GM11168 (cell line): ENCODE measurements around the gene HLA-DRA.

ENCODE experiments used
- in situ Hi-C: fragments of 300-500 bp; cut with MboI; formaldehyde crosslinking; loops from one replicate; pipeline ENCODE4 v1.12.0; 2022; ENCODE audit warnings: low sequenced_read_pairs; ENCODE audit not compliant: unreplicated experiment

HLA-DRA gene

DNA sequence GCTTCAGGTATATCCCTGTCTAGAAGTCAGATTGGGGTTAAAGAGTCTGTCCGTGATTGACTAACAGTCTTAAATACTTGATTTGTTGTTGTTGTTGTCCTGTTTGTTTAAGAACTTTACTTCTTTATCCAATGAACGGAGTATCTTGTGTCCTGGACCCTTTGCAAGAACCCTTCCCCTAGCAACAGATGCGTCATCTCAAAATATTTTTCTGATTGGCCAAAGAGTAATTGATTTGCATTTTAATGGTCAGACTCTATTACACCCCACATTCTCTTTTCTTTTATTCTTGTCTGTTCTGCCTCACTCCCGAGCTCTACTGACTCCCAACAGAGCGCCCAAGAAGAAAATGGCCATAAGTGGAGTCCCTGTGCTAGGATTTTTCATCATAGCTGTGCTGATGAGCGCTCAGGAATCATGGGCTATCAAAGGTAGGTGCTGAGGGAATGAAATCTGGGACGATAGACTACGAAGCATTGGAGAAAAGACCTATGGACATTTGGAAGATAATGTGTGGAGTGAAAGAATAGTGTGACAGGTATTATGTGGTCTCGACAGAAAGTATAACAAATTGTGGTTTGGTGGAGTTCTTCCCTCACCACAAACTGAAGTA, at the start of gene HLA-DRA:
HLA-DRA (plus strand) TSS at position 286 of the 613 bp plus-strand sequence; CDS start at position 350, 64 bp downstream.
- in situ Hi-C loops = loop anchor here (5.0 kb wide), 1 partner anchor 148 kb away; the partner anchor contains the start of gene HLA-DRB1

DNA sequence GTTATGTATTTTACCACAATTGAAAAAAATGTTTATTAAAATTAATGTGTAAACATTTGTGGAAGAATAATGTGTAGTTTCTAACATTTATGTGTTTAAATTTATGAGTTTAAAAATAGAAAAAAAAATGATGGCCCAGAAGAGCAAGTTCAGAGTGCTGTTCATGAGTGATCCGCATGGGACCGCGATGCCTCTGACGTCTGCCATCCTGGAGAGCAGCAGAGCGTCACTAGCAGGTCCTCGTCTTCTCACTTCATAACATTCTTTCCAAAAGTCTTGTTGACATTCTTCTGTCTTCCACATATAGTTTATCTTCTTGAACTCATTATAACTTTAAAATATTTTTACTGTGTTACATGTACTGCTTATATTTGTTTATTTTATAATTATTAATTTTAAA, 48.2 kb upstream of the HLA-DRA start:
- in situ Hi-C loops = no loop called here

DNA sequence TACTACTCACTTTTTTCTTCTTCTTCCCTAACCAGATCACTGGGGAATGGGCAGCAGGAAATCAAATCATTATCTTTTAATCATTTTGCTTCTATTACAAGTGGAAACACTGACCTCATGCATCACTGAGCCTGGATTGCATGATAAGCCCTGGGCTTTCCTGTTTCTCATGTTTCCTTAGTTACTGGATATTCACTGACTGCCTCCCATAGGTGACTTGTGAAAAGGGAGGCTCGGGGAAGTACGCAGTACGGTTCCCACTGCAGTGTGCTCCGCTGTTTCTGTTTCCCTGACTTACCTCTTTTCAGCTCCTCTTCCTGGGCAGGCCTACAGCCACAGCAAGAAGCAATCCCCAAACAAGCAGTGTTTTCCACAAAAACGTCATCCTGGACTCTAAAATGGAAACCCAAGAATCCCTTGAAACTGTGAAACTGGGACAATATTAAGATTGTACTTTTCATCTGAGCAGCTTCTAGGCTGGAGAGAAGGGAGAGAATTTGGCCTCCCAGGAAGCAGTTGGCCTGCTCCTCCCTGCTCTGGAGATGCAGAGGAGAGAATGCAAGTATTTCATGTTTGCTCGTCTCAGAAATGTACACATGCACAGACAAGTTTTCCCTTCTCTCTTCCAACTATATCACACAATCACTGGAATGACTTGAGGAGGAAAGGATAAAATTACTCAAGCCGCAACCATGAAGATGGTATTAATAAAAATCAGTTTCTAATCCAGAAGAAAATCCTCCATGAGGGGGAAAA, 45.8 kb upstream of the HLA-DRA start:
- in situ Hi-C loops = no loop called here

DNA sequence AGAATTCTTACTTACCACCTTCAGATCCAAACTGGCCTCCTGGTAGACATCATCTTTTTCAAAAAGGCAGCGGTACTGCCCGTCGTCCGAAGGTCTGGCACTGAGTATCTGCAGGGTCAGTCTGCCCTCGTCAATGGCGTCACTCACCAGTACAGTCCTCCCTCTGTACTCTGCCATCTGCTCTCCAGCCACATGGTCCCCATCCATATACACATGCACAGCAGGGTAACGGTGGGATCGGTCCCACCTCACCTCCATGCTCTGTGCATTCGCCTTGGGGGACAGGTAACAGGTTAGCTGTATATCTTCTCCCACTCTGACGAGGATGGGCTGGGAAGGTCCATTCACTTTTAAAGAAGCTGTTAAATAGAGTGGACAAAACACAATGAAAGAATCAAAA, 43.7 kb upstream of the HLA-DRA start:
- in situ Hi-C loops = no loop called here

DNA sequence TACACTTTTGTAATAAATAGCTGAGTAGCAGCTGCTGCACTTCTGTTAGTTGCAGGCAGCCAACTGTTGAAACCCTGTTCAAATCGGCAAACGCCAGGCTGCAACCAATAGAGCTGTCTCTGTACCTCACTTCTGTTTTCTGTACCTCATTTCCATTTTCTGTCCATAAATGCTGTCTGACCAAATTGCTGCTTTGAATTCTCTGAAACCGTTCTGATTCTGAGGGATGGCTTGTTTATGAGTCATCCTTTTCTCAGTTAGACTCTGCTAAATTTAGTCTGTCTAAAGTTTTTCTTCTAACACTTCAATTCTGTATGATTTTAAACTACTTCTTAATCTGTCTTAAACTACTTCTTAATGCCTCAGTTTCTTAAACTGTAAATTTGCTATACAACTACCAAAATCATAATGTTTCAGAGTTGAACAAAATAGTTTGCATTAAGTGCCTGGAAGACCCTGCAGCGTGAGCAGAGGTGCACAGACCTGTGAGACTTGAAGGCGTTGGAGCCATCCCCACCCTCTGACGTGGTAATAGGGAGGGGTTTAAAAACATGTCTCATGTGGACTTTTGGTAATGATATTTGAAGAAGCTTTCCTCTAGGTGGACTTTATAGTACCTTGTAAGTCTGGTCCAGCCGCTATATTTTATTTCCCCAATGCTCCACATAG, 42.3 kb upstream of the HLA-DRA start:
- in situ Hi-C loops = no loop called here

DNA sequence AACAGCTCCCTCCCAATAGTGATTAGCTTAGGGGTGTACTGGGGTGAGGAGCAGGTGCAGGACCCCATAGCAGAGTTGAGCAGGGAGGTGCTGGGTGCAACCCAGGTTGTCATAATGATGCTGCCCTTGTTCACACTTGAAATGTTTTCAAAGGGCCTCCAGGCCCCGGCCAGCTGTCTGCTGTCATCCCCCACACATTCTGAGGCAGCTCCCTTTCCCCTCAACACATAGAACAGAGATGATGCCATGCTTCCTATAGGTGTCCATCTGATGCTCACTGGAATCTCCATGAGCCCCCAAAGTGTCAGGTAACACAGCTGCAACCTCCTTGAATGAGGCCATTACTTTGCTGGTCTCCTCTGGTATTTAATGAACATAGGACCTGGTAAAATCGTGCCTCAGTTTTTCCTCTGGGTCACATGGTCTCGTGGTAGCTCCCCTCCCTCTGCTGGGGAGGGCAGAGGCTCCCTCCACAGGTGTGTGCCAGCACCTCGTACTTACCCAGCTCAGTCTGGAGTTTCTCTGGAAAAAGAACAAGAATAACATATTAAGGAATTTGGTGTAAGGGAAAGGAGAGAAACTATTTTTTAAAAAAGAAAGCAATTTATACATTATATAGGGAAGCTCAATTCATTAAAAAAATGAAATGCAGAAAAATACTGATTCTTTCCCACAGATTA, 38.3 kb upstream of the HLA-DRA start:
- in situ Hi-C loops = no loop called here

DNA sequence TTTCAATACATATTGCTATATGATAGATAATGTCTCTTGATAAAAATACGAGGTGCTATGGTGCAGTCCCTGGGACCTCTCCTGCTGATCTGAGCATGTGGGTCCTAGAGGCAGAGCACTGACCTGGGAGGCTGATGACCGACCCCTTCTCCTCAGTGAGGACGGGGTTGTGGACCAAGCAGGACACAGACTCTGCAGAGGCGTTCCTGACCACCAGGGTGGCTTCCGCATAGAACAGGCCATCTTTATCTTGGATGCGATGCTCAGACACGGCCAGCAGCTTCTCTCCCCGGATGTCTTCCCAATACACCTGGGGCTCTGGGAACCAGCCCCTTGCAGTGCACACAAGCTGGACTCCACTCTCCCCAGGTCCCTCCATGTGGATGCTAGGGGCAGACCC, 36.9 kb upstream of the HLA-DRA start:
- in situ Hi-C loops = no loop called here

DNA sequence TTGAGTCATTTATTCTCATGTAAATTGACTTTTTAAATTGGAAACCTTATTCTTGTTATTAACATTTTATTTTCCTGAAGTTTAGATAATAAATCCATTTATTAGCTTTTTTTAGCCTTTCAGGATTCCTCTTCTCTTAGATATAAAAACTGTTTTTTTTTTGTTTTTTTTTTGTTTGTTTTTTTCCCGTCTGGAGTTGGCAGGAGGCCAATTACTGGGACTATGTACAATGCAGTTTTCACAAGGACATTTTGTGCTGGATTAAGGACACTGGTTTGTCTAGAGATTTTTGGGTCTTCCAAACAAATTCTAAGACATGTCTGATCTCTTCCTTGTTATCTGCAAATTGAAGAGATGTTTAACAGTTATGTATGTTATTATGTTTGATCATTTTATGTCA, 34.0 kb upstream of the HLA-DRA start:
- in situ Hi-C loops = no loop called here

DNA sequence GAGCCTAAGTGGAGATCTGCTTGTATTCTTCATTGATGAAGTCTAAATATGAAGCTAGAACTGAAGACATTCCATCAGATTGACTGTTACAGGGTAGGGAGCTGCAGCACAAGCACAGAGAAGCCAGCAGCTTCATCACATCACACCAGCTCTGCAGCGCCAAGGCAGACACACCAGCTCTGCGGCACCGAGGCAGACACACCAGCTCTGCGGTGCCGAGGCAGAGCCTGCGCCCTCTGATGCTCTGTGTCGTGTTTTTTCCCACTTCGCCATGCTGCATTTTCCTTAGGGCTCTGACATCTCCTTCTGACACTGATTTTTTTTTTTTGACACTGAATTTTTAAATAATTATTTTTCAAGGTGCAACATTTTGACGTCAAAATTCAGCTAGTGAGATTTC, 33.5 kb upstream of the HLA-DRA start:
- in situ Hi-C loops = no loop called here

DNA sequence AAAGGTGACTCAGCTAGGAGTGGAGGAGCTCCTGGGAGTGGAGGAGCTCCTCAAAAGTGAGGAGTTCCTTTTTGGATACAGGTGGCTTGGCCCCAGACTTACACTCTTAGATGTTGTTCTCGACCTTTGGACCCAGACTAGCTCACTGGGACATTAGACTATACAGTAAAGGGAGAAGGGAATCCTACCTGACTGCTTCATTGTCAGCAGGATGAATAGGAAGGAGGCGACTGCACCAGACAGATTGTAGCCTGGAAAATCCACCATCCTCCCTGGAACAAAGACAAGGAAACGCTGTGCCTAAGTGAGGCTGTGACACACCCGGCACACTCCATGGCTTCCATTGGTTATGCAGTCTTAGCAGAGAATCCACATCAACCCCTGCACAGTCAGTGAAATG, 32.8 kb upstream of the HLA-DRA start, which contains the start of gene BTNL2:
BTNL2 (minus strand) TSS at position 325 of the 400 bp plus-strand sequence; CDS start at position 267, 58 bp downstream.
- in situ Hi-C loops = no loop called here

DNA sequence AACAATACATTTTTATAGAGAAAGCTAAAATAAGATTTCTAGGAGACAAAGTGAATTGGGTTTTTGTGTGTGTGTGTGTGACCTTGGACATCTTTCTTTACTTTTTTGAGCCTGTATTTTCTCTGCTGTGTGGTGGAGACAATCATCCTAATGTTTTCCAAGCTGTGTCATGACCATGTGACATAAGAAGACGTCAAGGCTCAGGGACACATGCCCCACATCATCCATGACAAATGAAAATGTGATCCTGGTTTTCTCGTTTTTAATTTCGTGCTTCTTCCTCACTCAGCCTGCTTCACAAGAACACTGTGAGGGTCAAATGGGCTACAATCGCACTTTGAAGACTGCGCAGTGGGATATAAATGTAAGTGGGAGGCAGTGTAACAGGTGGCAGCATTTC, 28.8 kb upstream of the HLA-DRA start:
- in situ Hi-C loops = loop anchor here (10.0 kb wide), 2 partner anchors 166 to 384 kb away; no protein-coding TSS in a partner anchor

DNA sequence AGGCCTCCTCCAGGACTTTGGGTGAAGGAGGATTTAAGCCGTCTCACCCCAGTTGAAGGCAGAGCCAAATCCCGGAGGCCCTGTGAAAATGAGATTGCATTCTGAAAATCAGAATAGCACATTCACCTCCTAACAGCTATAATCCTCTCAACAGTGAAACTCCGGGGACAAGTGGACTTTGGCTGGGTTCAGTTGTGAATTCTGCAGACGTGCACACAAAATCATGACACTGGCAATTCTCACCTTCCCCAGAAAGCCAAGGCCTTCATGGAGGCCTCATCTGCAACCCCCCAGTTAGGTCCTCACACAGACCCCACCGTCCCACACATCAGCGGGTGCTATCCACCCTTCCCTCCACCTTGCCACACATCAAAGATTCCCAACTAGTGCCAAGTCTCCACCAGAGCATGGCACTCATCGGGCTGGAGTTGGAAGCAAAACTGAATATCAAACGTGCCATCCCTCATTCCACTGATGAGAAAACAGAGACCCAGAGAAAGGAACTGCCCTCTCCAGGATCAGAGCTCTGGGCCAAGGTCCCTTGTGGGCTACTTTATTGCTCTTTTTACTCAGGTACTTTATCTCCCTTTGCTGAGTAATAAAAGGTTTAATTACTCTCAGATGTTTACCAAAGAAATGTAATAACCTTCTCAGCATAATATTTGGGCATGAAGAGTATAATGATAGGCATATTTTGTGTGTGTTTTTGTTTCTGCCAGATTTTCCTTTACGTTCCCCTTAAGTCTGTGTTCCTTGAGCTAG, 27.9 kb upstream of the HLA-DRA start:
- in situ Hi-C loops = loop anchor here (10.0 kb wide), 2 partner anchors 167 to 383 kb away; no protein-coding TSS in a partner anchor

DNA sequence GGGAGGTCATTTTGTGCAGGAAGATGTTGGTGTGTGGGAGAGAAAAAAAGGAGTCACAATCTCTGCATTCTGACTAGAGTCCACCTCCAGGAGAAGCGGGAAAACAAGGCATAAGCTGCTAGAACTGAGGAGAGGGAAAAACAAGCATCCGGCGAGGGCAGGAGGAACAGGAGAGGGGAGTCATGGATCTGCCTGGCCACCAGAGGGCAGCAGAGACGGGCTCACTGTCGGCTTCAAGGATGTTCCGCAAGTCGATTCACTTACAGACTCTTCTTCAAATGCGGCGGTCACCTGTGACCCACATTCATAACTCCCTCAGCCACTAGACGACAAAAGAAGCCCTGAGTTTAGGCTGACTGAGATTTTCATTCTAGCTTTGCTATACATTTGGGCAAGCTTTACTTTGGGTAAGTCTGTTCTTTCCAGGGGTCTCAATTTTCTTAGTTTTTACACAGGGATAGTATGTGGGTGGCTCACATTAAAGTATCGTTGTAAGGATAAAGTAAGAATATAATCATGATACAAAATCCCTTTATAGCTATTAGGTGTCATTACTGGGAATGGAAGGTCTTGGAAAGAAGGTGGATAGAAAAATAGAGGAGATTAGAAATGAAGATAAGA, 26.1 kb upstream of the HLA-DRA start:
- in situ Hi-C loops = loop anchor here (10.0 kb wide), 2 partner anchors 169 to 381 kb away; no protein-coding TSS in a partner anchor

DNA sequence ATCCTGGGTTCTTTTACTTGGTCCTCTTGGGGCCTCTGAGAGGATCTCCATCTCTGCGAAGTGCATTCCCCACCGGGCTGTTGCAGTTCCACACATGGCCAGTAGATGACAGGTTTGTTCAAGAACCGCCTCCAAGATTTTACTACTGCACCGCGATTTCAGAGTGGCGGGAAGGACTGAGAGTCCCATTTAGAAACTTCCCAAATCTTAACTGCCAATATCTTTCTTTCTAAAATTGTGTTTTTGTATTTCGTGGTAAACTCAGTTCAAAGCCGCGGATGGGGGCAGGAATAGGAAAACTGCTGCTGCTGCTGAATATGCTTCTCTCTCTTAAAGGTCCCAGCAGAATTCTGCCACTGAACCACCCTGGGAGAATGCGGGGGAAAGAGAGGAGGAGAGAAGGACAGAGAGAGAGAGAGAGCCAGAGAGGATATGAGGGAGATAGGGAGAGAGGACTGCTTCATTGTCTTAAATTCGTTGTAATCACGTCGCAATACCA, 24.1 kb upstream of the HLA-DRA start:
- in situ Hi-C loops = loop anchor here (10.0 kb wide), 2 partner anchors 171 to 379 kb away; no protein-coding TSS in a partner anchor

DNA sequence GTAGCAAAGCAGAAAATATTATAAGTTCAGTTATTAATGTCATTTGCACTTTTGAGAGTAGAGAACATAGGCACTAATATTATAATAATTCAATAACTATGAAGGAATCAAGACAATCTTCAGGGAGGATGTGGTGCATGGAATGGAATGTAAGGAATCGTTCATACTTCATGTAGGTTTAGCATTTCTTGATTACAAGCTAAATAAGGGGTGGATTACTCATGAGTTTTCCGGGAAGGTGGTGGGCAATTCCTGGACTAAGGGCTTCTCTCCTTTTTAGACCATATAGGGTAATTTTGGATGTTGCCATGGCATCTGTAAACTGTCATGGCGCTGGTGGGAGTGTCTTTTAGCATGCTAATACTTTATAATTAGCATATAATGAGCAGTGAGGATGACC, 23.7 kb upstream of the HLA-DRA start:
- in situ Hi-C loops = loop anchor here (10.0 kb wide), 2 partner anchors 171 to 379 kb away; no protein-coding TSS in a partner anchor

DNA sequence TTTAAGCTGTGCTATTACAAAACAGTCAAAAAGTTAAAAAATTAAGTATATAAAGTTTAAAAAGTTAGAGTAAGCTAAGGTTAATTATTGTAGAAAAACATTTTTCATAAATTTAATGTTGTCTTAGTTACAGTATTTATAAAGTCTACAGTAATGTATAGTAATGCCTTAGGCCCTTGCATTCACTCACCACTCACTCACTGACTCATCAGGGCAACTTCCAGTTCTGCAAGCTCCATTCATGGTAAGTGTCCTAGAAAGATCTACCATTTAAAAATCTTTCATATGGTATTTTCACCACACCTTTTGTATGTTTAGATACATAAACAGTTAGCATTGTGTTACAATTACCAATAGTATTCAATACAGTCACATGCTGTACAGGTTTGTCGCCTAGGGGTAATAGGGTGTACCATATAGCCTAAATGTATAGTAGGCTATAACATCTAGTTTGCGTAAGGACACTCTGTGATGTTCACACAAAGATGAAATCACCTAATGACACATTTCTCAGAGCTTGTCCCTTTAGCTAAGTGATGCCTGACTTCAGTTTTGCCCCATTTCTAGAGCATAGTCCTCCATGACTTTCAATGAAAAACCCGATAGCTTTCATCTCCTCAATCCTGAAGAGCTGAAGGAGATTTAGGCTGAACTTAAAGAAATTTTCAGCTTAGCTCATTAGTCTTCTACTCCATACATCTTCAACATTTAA, 14.9 kb upstream of the HLA-DRA start:
- in situ Hi-C loops = loop anchor here (5.0 kb wide), 1 partner anchor 273 kb away; no protein-coding TSS in a partner anchor

DNA sequence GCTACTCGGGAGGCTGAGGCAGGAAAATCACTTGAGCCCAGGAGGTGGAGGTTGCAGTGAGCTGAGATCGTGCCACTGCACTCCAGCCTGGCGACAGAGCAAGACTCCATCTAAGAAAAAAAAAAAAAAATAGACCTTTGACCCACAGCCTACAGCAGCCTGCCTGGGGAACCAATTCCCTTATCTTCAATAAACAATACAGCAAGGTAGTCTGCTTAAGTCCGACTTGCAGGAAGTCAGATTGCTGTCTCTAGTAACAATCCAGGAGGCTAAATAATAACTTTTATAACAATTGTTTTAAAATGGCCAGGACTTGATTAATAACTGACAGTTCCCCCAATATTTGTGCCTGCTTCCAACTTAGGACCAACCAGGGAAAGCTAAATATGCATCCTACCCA, 13.3 kb upstream of the HLA-DRA start:
- in situ Hi-C loops = loop anchor here (5.0 kb wide), 1 partner anchor 271 kb away; no protein-coding TSS in a partner anchor

DNA sequence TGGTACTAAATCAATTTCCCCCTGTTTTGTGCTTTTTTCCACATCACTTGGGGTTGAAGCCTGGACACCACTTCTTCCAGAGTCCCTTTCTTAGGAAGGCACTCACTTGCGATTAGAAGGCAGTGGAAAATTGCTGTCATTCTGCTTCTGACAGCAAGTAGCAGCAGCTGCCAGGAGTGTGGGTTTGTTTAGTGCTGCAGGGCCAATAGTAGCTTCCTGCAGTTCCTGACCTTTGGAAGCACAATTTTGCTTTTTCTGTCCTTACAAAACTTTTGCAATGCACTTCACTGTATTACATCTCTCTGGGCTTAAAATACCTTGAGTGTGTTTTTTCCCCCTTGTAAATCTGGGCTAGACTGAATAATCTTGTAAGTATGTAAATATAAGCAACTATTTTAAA, 12.5 kb upstream of the HLA-DRA start:
- in situ Hi-C loops = loop anchor here (5.0 kb wide), 1 partner anchor 270 kb away; no protein-coding TSS in a partner anchor
